ENCODE measurements around the gene ZNF892.
"Not testable (repeated sequence)": the region's sequence is repeated elsewhere in the genome, so short reads cannot be mapped to it uniquely, and the experiment has no call there.

Gene ZNF892

GRCh38 chr2:95231723-95232122 lies 24.4 kb downstream of the ZNF892 start:
- peak; percentile 42 to 90 for DNase-seq

GRCh38 chr2:95232232-95232631 lies 24.9 kb downstream of the ZNF892 start:
- DNase-seq = no peak

GRCh38 chr2:95234286-95234785 lies 27.0 kb downstream of the ZNF892 start:
- no peak for DNase-seq

GRCh38 chr2:95234816-95235215 lies 27.5 kb downstream of the ZNF892 start:
- no peak for DNase-seq

GRCh38 chr2:95238131-95238530 lies 30.8 kb downstream of the ZNF892 start:
- DNase-seq = no peak

GRCh38 chr2:95240091-95240490 lies 32.8 kb downstream of the ZNF892 start:
- DNase-seq = no peak

GRCh38 chr2:95240556-95240955 lies 33.2 kb downstream of the ZNF892 start:
- DNase-seq = no peak

- not testable (repeated sequence) for DNase-seq
Observed at GRCh38 chr2:95242084-95242483, 34.8 kb downstream of the ZNF892 start.
